PC-3 (cell line): Measurements from ENCODE around the gene RBM33.

ENCODE experiments used
- EZH2 ChIP-seq: fragments of 300-600 bp; sonication (generic); IDR thresholded peaks from one replicate; pipeline ENCODE4 v1.6.1; 2017; ENCODE audit warnings: antibody characterized with exemption, mild to moderate bottlenecking, low read length; ENCODE audit not compliant: unreplicated experiment
- EZH2phosphoT487 ChIP-seq: fragments of 300-600 bp; sonication (generic); IDR thresholded peaks from 2 replicates; pipeline ENCODE4 v1.6.1; 2018; ENCODE audit warnings: mild to moderate bottlenecking, antibody characterized with exemption, low read length, borderline replicate concordance
- TF ChIP-seq, protein P1 (sequence below): fragments of 300-600 bp; sonication (generic); conservative IDR thresholded peaks from 2 replicates; pipeline ENCODE4 v1.5.1; 2017; ENCODE audit warnings: antibody characterized with exemption, low read depth, mild to moderate bottlenecking, low read length

DNA sequence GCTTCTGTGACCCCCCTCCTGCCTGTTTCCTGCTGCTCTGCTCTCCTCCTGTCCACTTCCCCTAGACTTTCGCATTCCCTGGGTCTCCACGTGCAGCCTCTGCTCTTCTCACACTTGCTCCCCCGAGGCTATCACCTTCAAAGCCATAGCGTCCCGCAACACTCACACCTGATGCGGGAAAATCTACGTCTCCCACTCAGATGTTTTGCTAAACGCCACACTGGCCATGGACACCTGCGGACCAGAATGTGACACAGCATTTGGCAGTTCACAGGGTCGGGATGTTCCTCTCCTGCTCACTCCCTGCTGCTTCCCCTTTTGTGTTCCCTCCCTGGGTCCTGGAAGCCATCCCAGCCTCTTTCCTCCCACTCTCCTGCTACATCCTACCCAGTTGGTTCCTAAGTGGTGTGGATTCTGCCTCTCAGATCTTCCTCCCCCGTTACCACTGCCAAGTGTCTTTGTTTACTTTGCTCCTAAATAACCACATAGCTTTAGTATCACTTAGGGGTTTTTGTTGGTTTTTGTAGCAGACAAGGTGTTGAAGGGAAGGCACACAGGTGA is 33.7 kb upstream of the RBM33 start:
- TF ChIP-seq, protein P1, sequence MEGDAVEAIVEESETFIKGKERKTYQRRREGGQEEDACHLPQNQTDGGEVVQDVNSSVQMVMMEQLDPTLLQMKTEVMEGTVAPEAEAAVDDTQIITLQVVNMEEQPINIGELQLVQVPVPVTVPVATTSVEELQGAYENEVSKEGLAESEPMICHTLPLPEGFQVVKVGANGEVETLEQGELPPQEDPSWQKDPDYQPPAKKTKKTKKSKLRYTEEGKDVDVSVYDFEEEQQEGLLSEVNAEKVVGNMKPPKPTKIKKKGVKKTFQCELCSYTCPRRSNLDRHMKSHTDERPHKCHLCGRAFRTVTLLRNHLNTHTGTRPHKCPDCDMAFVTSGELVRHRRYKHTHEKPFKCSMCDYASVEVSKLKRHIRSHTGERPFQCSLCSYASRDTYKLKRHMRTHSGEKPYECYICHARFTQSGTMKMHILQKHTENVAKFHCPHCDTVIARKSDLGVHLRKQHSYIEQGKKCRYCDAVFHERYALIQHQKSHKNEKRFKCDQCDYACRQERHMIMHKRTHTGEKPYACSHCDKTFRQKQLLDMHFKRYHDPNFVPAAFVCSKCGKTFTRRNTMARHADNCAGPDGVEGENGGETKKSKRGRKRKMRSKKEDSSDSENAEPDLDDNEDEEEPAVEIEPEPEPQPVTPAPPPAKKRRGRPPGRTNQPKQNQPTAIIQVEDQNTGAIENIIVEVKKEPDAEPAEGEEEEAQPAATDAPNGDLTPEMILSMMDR: no peak
- TF ChIP-seq EZH2 (no peak), EZH2phosphoT487 (no peak)
